ENCODE results near the gene SPECC1.

SPECC1 gene

DNA sequence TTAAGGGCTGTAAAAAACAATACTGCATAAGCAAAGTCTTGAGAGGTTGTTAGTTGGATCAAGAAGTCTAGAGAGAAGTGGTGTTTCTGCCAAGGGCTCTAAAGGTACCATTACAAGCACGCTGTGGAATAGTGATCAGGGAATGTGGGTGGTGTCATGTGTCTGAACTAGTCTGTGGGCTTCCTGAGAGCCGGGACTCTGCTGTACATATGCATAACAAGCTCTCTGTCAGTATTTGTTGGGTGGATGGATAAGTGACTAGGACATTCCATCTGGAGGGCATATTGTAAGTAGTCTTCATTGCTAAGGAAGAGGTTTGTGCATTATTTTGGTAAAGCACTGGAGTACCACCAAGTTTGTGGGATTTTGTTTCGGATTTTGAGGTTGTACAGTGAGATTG is 248.6 kb downstream of the SPECC1 start:
- Histone ChIP-seq H3K4me3 (ENCODE audit: low read length) (no peak overlapping the region), H3K4me2 (ENCODE audit: low read length) (no peak overlapping the region), H3K4me1 (ENCODE audit: control insufficient read depth, low read length) (no peaks in the 10 kb centered on the region), H3K9me2 (replicated peaks; ENCODE audit: control insufficient read depth, low read length) (no peaks in the 10 kb centered on the region), H4K20me1 (ENCODE audit: control insufficient read depth, insufficient read depth, low read depth, low read length) (no peaks in the 10 kb centered on the region), H3K79me2 (ENCODE audit: control insufficient read depth, low read length) (no peaks in the 10 kb centered on the region), H3K27me3 (ENCODE audit: control insufficient read depth, low read length) (no peaks in the 10 kb centered on the region; the same call in 1 of the 2 replicates), H3K27ac (ENCODE audit: low read depth, low read length) (no peak overlapping the region), H3F3A (ENCODE audit: control insufficient read depth, insufficient read depth) (no peaks in the 10 kb centered on the region), H3K9me3 (ENCODE audit: control insufficient read depth, insufficient read depth, low read length) (peaks cover 5% of the 10 kb centered on the region; the same call in 1 of the 2 replicates), H3K36me3 (ENCODE audit: control insufficient read depth, low read length) (no peaks in the 10 kb centered on the region)
- TF ChIP-seq, protein P1, sequence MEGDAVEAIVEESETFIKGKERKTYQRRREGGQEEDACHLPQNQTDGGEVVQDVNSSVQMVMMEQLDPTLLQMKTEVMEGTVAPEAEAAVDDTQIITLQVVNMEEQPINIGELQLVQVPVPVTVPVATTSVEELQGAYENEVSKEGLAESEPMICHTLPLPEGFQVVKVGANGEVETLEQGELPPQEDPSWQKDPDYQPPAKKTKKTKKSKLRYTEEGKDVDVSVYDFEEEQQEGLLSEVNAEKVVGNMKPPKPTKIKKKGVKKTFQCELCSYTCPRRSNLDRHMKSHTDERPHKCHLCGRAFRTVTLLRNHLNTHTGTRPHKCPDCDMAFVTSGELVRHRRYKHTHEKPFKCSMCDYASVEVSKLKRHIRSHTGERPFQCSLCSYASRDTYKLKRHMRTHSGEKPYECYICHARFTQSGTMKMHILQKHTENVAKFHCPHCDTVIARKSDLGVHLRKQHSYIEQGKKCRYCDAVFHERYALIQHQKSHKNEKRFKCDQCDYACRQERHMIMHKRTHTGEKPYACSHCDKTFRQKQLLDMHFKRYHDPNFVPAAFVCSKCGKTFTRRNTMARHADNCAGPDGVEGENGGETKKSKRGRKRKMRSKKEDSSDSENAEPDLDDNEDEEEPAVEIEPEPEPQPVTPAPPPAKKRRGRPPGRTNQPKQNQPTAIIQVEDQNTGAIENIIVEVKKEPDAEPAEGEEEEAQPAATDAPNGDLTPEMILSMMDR (IDR thresholded peaks at IDR 0.05; ENCODE audit: low read depth, low read length, poor library complexity, severe bottlenecking): no peak
- no peak for TF ChIP-seq EZH2phosphoT487 (IDR thresholded peaks at IDR 0.05; ENCODE audit: borderline replicate concordance, low read length)

GRCh38 chr17:20259668-20260067 is 250.5 kb downstream of the SPECC1 start:
- Histone ChIP-seq H3K36me3 (ENCODE audit: control insufficient read depth, low read length) (no peaks in the 10 kb centered on the region), H4K20me1 (ENCODE audit: control insufficient read depth, insufficient read depth, low read depth, low read length) (no peaks in the 10 kb centered on the region), H3K9me2 (replicated peaks; ENCODE audit: control insufficient read depth, low read length) (no peaks in the 10 kb centered on the region), H3K27ac (ENCODE audit: low read depth, low read length) (no peak overlapping the region), H3K4me2 (ENCODE audit: low read length) (no peak overlapping the region), H3F3A (ENCODE audit: control insufficient read depth, insufficient read depth) (no peaks in the 10 kb centered on the region), H3K9me3 (ENCODE audit: control insufficient read depth, insufficient read depth, low read length) (peaks cover 5% of the 10 kb centered on the region; the same call in 1 of the 2 replicates), H3K79me2 (ENCODE audit: control insufficient read depth, low read length) (no peaks in the 10 kb centered on the region), H3K27me3 (ENCODE audit: control insufficient read depth, low read length) (no peaks in the 10 kb centered on the region; the same call in 1 of the 2 replicates), H3K4me1 (ENCODE audit: control insufficient read depth, low read length) (no peaks in the 10 kb centered on the region), H3K4me3 (ENCODE audit: low read length) (no peak overlapping the region)
- no peak for TF ChIP-seq EZH2phosphoT487 (IDR thresholded peaks at IDR 0.05; ENCODE audit: borderline replicate concordance, low read length)
- TF ChIP-seq, protein P1 (IDR thresholded peaks at IDR 0.05; ENCODE audit: low read depth, low read length, poor library complexity, severe bottlenecking): no peak

GRCh38 chr17:20260268-20260667 is 251.1 kb downstream of the SPECC1 start:
- Histone ChIP-seq H3K79me2 (ENCODE audit: control insufficient read depth, low read length) (no peaks in the 10 kb centered on the region), H3K4me3 (ENCODE audit: low read length) (no peak overlapping the region), H3F3A (ENCODE audit: control insufficient read depth, insufficient read depth) (no peaks in the 10 kb centered on the region), H3K4me2 (ENCODE audit: low read length) (no peak overlapping the region), H3K9me2 (replicated peaks; ENCODE audit: control insufficient read depth, low read length) (no peaks in the 10 kb centered on the region), H3K27me3 (ENCODE audit: control insufficient read depth, low read length) (no peaks in the 10 kb centered on the region; the same call in 1 of the 2 replicates), H3K9me3 (ENCODE audit: control insufficient read depth, insufficient read depth, low read length) (peaks cover 5% of the 10 kb centered on the region; the same call in 1 of the 2 replicates), H3K4me1 (ENCODE audit: control insufficient read depth, low read length) (no peaks in the 10 kb centered on the region), H3K27ac (ENCODE audit: low read depth, low read length) (no peak overlapping the region), H3K36me3 (ENCODE audit: control insufficient read depth, low read length) (no peaks in the 10 kb centered on the region), H4K20me1 (ENCODE audit: control insufficient read depth, insufficient read depth, low read depth, low read length) (no peaks in the 10 kb centered on the region)
- TF ChIP-seq, protein P1 (IDR thresholded peaks at IDR 0.05; ENCODE audit: low read depth, low read length, poor library complexity, severe bottlenecking): no peak
- no peak for TF ChIP-seq EZH2phosphoT487 (IDR thresholded peaks at IDR 0.05; ENCODE audit: borderline replicate concordance, low read length)
